CD4-positive, alpha-beta T cell treated with Interleukin-10 for 1 hour (primary cell): ENCODE data around the gene RAD51D.
"Not testable (repeated sequence)": the region's sequence is repeated elsewhere in the genome, so short reads cannot be mapped to it uniquely, and the experiment has no call there.

ENCODE experiments used
- DNase-seq: peaks from one replicate; pipeline ENCODE4 v3.0.0-alpha.2; 2020

The RAD51D gene

DNA sequence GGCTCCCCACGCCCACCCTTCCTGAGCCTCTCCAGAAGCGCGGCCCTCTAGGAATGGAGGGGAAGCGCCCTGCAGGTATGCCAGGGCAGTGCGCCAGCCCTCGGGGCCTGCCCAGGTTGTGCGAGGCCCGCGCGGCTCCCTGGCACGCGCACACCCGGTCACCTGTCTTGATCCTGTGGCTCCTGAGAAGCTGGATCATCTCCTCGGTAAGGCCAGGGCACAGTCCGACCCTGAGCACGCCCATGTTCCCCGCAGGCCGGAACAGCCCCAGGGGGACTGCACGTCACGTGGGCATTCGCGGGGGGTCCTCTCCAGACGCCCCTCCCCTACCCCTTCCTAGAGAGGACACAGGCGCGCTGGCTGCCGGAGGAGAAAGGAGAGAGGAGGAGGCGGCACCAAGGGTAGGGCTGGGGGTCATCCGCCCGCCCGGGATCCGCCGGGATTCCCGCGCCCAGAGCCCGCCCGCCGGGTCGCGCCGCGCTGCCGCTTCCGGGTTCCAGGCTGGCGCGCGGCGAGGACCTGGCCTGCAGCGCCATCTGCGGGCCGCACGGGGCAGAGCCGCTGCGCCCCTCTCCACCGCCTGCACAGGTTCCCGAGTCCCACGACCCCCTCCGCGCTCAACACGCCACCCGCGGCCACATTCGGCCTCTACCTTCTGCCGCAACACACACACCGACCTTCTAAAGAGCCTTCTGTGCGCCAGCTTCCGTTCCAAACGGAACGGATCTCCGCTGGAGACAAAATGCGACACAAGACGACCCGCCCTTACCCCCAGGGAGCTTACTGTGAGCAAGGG, at the start of gene RAD51D:
Gene RAD51D, minus strand, starts transcription at position 491 of the 796 bp plus-strand sequence. Its CDS starts 247 bp downstream, at position 244.
- DNase-seq: peak; percentile 84

DNA sequence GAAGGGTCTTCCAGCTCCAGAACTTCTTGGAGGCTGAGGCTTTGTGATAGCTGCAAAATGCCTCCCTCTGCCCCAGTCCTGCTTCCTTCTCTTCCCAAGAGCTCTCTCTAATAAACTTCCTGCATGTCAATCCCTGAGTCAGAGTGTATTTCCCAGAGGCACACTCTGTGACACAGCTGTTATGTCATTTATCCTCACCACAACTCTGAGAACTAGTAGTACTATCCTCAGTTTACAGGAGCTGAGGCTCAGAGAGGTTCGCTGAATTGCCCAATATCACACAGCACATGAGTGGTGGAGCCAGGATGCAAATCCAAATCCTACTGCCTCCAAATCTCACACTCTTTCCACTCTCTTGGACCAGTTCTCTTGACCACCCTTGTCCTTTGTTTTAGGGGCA, 48.0 kb upstream of the RAD51D start:
- DNase-seq: no peak

DNA sequence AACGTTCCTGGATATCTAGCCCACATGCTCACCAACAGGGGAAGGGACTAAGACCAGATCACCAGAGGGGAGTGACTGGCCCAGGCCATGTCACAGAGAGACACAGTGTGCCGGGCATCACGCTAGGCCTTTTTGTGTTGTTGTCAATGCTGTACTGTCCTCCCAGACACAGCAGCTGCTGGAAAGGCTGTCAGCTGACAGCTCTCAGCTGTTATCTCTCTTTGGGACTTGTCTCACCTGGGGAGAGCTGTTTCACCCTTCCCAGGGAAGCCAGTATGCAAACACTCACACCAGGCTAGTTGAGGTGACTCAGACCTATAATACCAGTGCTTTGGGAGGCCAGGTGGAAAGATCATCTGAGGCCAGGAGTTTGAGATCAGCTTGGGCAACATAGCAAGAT, 47.4 kb upstream of the RAD51D start:
- DNase-seq: no peak

DNA sequence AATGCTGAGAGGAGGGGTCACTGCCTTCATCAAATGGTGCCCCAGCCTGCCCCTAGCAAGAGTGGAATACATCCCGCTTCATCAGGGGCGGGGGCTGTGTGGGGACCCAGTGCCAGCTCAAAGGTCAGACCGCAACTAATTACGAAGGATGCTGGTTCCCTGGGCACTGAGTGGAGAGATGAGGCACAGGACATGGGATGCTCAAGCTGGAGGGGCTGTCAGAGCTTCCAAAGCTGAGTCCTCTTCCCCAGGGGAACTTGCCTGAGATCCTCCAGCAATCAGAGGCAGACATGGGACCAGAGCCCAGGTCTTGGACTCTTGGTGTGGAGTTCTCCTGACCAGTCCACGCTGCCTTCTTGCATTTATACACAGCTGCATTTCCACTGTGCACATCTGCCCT, 46.9 kb upstream of the RAD51D start:
- no peak for DNase-seq

DNA sequence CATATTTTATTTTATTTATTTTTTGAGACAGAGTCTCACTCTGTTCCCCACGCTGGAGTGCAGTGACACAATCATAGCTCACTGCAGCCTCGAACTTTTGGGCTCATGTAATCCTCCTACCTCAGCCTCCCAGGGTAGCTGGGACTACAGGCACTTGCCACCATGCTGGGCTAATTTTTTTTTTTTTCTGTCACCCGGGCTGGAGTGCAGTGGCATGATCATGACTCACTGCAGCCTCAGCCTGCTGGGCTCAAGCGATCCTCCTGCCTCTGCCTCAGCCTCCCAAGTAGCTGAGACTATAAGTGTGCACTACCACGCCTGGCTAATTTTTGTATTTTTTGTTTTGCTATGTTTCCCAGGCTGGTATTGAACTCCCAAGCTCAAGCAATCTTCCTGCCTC, 45.1 kb upstream of the RAD51D start:
- DNase-seq: no peak

DNA sequence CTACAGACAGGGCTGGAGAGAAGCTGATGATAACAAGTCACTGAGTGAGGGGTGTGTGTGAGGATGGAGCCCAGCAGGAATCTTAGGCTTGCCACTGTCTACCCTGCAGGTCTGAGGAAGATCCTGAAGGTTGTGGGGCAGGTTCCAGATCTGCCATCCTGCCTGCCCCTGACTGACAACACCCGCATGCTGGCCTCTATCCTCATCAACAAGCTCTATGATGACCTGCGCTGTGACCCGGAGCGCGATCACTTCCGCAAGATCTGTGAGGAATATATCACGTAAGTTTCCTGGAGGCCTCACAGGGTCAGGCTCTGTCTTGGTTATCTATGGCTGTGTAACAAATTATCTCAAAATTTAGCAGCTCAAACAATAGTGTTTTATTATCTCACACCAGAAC, 44.2 kb upstream of the RAD51D start:
- DNase-seq: no peak

DNA sequence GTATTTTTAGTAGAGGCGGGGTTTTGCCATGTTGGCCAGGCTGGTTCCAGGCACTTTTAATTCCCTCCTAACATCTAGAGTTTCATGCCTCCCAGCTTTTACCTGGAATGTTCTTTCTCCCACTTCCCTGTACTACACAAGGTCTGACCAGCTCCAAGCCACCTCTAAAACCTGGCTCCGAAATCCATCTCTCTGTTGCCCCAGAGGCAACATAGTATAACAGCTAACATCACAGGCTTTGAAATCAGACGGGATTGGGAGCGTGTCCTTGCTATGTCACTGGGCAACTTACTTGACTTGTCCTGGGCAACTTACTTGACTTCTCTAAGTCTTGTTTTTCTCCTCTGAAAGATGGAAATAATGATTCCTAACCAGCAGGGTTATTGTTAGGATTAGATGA, 43.1 kb upstream of the RAD51D start:
- no peak for DNase-seq

DNA sequence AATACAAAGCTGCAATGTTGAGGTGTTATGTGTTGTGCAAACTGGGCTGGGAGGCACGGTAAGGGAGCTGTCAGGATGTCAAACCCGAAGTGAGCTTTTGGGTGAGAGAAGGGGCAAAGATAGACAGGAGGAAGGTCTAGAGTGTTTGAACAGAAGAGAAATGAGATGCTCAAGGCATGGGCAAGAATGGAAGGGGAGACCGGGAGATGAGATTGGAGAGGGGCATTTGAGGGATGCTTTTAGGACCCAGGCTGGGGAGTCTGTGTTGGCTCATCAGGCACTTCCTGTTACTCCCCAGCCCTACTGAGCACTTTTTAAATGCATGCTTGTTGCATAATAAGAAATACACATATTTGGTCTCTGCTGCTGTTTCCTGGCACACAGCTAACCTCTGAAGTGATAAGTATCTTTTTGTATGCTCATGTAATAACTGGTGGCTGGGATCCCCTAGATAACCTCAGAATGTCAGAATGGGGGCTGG, 41.7 kb upstream of the RAD51D start:
- peak; percentile 61 for DNase-seq

DNA sequence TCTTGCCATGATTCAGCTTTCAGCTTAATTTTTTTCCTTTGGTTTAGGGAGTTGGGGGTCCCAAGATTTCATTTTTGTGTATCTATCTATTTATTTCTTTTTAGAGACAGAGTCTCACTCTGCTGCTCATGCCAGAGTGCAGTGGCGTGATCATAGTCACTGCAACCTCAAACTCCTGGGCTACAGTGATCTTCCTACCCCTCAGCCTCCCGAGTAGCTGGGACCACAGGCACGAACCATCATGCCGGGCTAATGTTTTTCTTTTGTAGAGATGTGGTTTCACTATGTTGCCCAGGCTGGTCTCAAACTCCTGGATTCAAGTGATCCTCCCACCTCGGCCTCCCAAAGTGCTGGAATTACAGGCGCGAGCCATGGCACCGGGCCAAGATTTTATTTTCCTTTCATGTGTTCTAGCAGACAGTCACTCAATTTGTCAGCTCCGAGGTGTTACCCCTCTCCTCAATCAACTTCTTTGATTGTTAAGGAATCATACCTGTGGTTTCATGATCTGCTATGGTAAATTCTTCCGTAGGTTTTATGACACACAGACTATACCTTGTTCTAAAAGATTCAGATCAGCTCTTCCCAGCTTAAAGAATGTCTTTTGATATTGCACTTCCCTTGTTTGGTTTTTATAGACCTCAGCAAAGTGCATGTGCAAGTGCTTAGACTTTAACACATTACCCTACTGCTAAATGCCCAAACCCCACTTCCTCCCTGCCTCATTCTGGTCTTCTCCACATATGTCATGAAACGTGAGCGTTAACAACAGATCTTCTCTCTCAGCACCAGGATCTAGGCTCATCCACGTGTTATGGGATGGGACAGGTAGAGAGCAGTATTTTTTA, 40.9 kb upstream of the RAD51D start:
- peak; percentile 53 for DNase-seq

DNA sequence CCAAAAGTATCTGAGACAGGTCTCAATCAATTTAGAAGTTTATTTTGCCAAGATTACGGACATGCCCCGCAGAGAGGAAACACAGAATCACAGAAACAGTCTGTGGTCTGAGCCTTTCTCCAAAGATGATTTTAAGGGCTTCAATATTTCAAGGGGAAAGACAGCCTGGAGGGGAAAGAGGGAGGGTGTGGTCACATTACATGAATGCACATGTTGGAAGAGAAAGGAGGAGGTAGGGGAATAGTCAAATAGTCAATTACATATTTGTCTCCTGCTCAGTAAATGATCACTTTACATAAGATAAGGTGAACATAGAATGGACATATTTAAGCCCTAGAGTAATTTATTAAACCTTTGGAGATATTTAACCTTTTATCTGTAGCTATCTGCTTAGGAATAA, 40.3 kb upstream of the RAD51D start:
- DNase-seq: no peak

DNA sequence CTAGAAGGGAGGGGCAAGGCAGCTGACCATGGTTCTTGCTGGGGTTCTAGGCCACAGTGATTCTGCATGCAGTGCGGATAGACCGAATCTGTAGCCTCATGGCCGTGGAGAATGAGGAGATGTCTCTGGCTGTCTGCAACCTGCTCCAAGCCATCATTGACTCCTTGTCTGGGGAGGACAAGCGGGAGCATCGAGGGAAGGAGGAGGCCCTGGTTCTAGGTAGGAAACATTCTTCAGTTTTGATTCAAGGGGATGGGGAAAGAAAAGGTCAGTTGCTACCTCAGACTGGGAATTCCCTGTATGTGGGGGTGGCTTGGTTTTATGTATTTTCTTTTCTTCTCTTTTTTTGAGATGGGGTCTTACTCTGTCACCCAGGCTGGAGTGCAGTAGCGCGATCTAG, 35.6 kb upstream of the RAD51D start:
- DNase-seq: no peak

DNA sequence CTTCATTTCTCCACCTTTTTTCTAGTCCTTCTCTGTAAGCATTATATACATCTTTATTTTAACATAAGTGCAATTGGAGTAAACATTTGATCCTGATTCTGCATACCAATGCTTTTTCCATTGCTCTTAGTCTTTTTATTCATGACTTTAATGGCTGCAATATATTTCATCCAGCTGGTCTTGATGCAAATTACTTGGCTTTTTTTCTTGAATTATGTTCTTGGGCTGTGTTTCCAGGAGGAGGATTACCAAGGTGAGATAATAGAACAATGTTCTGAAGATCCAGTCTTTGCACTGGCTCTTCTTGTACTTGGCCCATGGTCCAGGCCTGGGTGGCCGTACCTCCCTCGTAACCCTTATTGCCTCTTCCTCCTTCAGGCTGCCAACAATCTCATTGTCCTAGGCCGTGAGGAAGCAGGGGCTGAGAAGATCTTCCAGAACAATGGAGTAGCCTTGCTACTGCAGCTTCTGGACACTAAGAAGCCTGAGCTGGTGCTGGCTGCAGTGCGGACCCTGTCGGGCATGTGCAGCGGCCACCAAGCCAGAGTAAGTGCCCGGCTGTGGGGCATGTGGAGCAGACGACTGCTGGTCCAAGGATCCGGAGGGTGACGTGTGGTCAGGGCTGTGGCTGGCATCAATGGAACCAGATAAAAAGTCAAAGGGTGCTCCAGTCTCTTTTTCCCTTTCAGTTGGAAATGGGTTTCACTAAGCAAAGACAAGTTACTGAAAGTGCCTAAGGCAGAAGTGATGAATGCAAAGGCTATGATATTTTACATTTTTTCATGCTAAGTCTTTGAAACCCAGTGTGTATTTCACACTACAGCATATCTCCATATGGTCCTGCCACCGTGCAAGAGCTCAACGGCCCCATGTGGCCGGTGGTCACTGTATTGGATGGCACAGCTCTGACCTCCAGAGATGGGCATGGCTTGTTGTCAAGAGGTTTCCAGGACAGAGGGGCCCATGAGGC, 34.8 kb upstream of the RAD51D start:
- no peak for DNase-seq

DNA sequence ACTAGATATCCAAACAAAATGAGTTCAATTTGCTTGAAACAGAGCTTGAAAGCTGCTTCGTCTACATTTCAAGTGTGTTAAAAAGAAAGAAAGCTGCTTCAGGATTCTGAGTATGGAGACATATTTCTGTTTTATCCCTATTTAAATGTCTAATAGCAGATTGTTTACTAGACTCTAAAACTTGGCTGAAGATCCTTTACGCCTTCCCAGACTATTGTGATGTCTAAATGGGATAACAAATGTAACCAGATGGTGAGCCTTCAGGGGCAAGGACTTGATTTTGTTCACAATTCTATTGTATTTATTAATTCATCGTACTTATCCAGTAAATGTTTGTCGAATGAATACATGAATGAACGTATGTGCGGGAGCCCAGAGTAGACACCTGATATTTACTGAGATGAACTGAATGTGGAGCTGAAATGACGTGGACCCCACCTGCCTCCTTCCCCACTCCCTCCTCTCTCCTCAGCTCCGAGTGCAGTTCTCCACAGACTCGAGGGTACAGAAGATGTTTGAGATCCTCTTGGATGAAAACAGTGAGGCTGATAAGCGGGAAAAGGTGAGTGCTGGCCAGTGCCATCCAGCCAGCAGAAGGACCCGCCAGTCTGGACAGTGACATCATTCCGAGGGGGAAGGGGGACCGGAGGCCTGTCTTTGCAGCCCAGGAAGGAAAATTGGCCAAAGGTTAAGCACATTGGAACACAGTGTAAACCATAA, 32.9 kb upstream of the RAD51D start:
- DNase-seq: no peak

DNA sequence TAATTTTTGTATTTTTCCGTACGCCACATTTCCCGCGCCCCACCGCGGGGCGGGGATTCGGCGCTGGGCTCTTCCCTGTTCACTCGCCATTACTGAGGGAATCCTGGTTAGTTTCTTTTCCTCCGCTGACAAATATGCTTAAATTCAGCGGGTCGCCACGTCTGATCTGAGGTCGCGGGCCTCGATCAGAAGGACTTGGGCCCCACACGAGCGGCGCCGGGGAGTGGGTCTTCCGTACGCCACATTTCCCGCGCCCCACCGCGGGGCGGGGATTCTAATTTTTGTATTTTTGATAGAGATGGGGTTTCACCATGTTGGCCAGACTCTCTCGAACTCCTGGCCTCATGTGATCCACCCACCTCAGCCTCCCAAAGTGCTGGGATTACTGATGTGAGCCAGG, 31.4 kb upstream of the RAD51D start:
- DNase-seq: not testable (repeated sequence)

DNA sequence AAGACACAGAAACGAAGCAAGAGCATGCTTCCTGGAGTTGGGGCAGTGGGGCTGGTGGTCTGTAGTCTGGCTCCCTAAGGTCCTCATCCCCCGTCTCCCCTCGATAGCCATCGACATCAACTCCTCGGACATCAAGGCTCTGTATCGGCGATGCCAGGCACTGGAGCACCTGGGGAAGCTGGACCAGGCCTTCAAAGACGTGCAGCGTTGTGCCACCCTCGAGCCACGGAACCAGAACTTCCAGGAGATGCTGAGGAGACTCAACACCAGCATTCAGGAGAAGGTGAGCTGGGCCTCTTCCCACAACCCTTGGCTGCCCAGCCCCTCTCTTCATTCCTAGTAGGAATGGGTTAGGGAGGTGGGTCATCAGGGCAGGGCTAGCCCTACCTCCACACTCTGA, 30.3 kb upstream of the RAD51D start:
- no peak for DNase-seq

DNA sequence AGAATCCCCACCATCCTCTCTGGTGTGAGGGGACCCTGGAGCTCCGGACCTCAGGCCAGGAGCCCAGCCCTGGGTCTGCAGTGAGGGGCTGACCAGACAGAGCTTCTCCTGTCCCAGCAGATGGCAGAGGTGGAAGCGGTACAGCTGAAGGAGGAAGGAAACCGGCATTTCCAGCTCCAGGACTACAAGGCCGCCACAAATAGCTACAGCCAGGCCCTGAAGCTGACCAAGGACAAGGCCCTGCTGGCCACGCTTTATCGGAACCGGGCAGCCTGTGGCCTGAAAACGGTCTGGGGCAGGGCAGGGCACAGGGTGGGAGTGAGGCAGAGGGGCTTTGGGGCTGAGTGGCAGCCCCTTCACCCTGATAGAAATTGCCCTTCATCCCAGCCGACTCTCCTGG, 28.5 kb upstream of the RAD51D start:
- no peak for DNase-seq

DNA sequence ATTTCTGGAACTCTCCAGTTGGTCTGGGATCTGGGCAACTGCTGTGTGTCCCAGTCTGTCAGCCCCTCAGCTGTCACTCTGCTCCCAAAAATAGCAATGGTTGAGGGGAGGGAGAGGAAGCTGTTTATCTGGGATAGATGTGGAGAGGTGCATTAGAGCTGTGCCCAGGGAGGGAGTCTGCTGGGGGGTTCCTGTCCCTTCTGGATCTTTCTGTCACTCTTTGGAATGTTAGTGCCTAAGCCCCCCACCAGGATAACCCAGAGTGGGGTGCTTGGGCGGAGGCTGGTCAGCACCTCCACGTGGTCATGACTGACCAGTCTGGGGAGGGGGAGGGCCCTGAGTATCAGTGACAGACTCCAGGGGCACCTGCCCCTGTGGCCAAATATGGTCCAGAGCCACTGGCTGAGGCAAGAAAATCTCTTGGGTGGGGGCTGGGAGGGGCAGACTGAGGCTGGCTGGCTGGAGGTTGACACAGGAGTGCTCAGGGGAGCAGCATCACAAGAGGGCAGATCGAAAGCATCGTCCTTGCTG, 27.8 kb upstream of the RAD51D start, which contains the start of gene UNC45B:
Gene UNC45B, plus strand, starts transcription at position 443 of the 531 bp plus-strand sequence. CDS start 447 bp downstream, outside the sequence.
- no peak for DNase-seq

DNA sequence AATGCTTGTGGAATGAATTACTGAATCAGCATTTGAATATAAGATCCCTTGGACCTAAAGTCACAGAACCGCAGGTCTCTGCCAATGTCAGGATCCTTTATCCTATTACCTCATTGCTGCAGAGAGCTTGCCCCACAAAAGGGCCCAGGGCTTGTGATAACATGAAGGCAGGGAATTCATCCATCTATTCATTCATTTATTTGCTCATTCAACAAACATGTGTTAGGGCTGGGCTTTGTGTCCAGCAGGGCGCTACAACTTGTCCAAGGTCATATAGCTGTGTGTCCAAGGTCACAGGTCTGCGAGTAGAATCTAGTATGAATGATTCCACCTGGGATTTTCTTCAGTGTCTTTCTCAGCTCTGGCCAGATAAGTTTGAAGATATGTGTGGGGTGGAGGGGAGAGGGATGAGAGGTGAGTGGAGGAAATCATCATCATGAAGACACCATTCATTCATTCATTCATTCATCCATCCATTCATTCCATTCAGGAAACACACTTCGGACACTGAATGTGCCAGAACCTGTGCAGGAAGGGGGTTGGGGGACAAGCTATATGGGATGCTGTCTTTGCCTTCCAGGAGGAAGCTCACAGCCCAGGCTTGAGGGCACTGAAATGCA, 26.7 kb upstream of the RAD51D start:
- no peak for DNase-seq

DNA sequence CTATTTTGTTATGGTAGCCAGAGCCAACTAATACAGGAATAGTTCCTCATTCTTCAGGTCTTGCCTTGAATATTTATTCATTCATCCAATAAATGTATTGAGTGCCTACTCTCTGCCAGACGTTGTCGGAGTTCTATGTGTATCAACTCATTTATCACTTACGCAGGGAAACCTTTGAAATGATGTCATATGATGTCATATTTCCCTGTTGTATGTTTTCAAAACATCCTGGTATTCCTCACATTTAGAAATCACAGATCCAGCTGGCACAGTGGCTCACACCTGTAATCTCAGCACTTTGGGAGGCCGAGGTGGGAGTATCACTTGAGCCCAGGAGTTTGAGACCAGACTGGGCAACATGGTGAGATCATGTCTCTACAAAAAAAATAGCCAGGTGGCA, 25.2 kb upstream of the RAD51D start:
- DNase-seq: no peak

DNA sequence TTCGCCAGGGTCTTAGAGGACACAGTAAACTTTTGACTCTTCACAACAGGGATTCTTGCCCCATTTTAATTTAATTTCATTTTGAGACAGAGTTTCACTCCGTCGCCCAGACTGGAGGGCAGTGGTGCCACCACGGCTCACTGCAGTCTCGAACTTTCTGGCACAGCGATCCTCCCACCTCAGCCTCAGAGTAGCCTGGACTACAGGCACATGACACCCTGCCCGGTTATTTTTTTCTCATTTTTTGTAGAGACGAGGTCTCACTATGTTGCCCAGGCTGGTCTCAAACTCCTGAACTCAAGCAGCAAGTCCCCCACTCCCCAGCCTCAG, 22.8 kb upstream of the RAD51D start:
- DNase-seq: no peak

DNA sequence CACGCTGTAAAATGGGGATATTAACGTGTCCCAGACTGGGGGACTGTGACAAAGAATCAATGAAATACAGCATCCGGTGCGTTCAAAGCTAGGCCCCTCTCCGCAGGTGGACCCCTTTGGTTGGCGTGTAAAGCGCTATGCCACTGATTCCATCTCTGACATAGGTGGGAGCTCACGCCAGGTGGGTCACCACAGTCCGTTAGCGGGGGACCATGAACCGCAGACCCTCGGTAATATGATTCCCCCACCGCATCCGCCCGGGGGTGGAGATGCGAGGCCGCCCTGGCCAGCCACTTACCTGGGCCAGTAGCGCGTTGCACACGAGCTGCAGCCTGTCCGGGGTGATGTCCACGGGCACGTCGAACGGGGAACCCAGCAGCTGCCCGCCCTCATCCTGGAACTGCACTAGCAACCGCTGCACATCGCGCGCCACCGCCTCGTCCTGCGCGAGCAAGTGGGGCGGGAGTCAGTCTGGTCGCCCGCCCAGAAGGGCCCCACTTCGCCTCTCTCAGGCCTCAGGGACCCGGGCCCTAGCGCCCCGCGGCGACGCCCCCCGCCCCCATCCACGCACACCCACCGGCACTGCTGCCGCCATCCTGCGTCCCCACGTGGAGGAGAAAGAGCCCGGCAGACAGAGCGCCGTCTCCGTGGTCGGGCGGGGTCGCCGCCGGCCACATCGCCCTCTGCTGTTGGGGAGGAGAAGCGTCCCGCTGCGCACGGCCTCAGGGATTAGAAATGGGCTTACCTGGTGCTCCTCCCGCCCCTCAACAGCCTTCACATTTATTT, 22.2 kb upstream of the RAD51D start, which contains the start of gene NLE1:
Gene NLE1, minus strand, starts transcription at position 623 of the 786 bp plus-strand sequence. Its CDS starts 28 bp downstream, at position 595.
- DNase-seq: peak; percentile 91
